CMK (cell line): Measurements from ENCODE around the gene RPL10.

ENCODE experiments used
- DNase-seq: peaks from one replicate; pipeline ENCODE4 v3.0.0-alpha.2; 2010; ENCODE audit warnings: low read depth

RPL10 gene

GRCh38 chrX:154449618-154450017 lies 51.4 kb downstream of the RPL10 start:
- DNase-seq, result no peak

GRCh38 chrX:154450312-154450711 lies 52.1 kb downstream of the RPL10 start:
- no peak for DNase-seq
